C4-2B (cell line): ENCODE results near the gene EXOC3L2.

Source experiments
- CTCF ChIP-seq: fragments of 450-650 bp; conservative IDR thresholded peaks from 2 replicates; pipeline ENCODE4 v1.5.1; 2017; ENCODE audit warnings: mild to moderate bottlenecking
- ZFX ChIP-seq: fragments of 450-650 bp; IDR thresholded peaks from 2 replicates; pipeline ENCODE4 v1.6.1; 2017

GRCh38 chr19:45273521-45273855 is 28.3 kb upstream of the EXOC3L2 start:
- no peak for TF ChIP-seq CTCF
- no peak for TF ChIP-seq ZFX
